NCI-H2227 (cell line): Measurements from ENCODE around the gene FAM174C.
"Not testable (repeated sequence)": the region's sequence is repeated elsewhere in the genome, so short reads cannot be mapped to it uniquely, and the experiment has no call there.

Experiments
- DNase-seq: peaks from one replicate; lab custom pipeline; 2025; ENCODE audit not compliant: unreplicated experiment; lab: John Stamatoyannopoulos, UW

FAM174C gene

DNA sequence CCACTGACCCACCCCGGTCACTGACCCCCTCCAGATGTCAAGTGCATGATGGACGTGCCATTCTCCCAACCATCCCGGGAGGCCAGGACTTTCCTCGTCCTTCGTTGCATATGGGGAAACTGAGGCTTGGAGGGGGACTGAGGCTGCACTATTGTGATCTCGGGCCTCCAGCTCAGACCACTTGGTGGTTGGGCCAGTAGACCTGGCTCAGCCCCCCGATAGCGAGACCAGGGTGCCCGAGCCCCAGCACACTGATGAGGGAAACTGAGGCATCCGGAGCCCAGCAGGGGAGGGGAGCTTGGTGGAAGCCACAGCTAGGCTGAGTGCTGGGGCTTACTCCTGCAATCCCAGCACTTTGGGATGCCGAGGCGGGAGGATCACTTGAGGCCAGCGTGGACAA lies 20.7 kb downstream of the FAM174C start:
- DNase-seq = no peak

- DNase-seq = no peak
These were observed 21.4 kb downstream of the FAM174C start for GRCh38 chr19:1296575-1297271.

- DNase-seq = no peak
These were observed 22.9 kb downstream of the FAM174C start for GRCh38 chr19:1298235-1298634.

- no peak for DNase-seq
These were observed 24.5 kb downstream of the FAM174C start for GRCh38 chr19:1299801-1300200.

DNA sequence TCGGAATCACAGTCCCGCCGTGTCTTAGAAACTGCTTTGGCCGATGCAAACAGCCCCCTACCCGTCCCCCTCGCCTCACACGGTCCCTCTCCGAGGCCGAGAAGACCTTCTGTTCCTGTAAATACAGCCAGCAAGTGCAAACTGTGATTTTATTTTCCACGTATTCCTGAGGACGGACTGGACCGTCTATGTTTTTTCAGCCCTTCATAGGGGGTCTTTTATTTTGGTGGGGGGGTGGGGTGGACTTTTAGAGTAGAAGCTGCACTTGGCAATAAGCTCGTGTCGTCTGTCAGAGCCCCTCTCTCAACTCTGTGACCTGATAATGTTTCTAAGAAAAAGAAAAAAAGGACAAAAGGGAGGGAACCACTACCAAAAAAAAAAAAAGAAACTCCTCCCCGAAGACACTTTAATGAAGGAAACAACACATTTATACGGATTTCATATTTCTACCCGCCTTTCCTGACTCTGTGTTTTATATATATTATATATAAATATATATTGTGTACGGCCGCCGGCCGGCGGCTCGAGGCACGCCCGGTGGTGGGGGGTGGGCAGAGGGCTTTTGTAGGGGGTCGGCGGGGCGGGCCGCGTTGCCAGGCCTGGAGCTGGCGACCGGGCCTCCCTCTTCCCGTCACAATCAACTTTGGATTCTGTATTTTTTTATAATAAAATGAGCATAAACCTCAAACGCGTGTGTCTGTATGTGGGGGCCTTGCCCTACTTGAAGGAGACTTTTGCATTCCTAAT lies 25.6 kb downstream of the FAM174C start:
- no peak for DNase-seq

DNA sequence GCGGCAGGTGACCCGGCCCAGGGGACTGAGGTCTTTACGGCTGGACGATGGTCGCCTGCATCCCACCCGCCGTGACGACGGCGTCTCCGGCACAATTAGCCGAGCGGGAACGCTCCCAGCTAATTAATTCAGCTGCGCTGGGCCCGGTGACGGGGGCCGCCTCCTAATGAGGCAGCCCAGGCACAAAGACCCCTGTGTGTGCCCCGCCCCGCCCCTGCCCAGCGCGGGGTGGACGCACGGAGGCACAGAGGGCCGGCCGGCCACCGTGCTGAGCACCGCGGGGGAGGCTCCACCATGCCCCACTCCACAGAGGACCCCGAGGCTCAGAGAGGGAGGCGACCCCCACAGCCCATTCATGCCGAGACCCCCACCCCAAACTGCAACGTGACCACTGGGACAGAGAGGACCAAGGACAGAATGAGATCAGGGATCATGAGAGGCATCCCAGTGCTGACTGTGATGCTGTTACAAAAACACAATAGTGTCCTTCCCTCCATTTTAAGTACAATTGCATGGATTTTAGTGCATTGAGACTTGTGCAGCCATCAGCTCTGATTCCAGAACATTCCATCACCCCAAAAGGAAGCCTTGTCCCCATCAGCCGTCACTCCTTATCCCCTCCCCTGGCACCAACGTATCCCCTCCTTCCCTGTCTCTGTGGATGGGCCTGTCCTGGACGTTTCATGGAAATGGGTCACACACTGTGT lies 27.4 kb downstream of the FAM174C start:
- no peak for DNase-seq

- no peak for DNase-seq
These were observed 29.0 kb downstream of the FAM174C start for GRCh38 chr19:1304197-1304924.

GRCh38 chr19:1305354-1305753 lies 30.0 kb downstream of the FAM174C start:
- not testable (repeated sequence) for DNase-seq

DNA sequence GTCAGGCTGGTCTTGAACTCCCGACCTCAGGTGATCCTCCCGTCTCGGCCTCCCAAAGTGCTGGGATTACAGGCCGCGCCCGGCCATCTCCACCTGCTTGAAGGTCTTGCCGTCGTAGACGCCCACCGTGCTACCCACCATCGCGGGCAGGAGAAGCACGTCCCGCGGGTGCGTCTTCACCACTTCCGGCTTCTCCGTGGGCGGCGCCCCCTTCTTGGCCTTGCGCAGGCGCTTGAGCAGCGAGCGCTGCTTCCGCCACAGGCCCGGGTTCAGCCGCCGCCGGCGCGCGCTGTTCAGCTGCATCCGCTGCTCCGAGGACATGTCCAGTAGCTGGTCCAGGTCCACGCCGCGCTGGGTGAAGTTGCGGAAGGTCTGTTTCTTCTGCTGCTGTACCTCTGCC lies 32.0 kb downstream of the FAM174C start:
- DNase-seq = no peak

- DNase-seq = no peak
These were observed 32.5 kb downstream of the FAM174C start for GRCh38 chr19:1307755-1308303.

GRCh38 chr19:1308718-1309117 lies 33.4 kb downstream of the FAM174C start:
- DNase-seq = no peak

DNA sequence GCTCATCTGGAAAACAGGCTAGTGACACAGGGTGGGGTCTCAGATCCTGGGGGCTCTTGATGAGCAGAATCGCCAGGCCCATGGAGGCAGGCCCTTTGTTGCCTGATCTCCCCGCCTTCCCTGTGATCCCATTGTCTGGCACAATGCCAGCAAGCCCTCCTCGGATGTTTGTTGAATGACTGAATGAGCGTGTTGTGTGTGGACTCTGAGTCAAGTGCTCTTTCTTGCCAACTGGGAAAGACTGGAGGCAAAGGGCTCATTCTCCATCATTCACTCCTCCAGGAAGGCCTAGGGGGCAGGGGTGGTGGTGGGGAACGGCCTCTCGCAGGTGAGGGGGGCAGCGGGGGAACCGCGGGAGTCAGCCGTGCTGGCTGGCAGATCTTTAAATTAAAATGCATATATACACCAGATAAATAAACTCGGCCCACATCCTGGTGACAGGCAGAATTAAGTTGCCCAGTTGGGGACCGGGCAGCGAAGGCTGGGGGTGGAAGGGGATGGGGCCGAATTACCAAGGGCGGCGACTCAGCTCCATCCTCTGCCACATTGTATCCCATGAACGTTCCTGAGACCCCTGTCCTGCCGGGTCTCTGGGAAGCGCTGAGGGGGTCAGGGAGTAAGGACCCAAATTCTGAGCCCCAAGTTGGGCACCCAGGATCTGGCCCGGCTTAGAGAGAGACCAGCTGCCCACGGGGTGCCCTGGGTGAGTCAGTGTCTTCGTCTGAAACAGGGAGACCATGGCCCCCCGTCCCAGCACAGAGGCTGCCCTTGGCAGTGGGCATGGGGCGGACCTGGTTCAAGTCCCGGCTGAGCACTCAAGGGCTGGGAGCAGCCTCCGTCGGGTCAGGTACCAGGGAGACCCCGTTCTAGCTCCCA lies 34.9 kb downstream of the FAM174C start:
- no peak for DNase-seq

DNA sequence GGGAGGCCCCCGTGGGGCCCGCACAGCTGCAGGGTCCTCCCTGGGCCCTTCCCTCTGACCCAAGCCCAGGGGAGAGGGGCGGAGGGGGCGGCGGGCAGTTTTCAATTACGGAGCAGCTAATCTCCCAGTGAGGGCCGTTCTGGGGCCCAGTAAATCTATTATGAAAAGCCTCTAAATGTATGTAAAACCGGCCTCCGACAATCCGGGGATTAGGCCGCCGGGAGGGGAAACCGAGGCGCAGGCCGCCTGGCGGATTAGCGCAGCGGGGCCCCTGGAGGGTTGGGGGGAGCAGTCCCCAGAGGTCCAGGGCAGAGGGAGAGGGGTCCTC lies 35.5 kb downstream of the FAM174C start:
- DNase-seq = no peak

DNA sequence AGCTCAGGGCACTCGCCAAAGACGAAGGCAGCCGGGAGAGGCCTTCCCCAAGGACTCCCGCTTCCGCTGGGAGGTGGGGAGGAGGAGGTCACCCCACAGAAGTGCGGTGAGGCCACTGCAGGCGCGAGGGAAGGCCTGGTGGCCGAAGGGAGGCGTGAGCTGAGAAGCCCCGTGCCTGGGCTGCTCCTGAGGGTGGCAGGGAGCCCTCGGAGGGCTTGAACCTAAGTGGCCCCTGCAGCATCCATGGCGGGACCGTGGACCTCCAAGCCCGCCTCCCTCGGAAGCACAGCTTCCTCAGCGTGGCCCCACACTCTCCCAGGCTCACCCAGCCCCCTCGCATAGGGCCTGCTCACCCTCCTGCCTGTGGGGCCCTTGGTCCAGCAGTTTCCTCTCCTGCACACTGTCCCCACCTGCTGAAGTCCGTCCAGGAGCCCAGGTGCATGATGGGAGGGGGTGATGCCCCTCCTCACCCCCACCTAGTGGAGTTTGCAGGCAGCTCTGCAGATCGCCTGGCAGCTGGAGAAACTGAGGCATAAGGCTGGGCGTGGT lies 36.3 kb downstream of the FAM174C start:
- DNase-seq = no peak

GRCh38 chr19:1312767-1313694 lies 37.7 kb downstream of the FAM174C start:
- DNase-seq = no peak

GRCh38 chr19:1313695-1314613 lies 38.6 kb downstream of the FAM174C start:
- DNase-seq = no peak

DNA sequence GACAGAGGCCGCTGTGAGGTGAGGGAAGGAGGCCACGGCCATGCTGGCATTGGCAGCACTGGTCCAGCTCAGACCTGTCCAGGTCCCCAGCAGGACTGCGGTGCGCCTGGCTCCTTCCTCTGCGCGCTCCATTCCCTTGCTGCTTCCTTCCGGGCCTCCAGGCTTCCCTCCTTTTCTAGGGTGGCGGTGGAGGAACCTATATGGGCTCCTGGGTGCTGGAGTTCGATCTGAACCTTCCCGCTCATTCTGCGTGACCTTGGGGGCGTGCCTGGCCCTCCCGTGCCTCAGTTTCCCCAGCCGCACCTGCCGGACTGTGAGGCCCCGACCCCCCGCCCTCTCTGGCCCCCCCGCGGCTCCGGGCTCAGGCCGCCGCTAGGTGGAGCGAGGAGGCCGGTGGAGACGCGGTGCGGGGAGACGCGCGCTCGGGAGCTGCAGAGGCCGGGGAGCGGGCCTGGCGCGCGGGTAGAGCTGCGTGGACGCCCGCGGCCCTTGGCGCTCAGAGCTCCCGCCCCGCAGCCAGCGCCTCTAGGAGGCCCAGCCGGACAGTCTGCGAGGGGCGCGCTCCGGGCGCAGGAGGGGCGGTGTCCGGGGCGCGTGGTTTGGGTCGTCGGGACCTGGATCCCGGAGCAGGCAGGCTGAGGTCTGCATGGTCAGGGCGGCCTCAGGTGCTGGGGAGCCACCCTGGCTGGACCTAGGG lies 40.3 kb downstream of the FAM174C start:
- no peak for DNase-seq
